Transverse colon (tissue), 4 donors: ENCODE results near the gene SRSF5.

Experiments used
- EP300 ChIP-seq: sonication (generic); formaldehyde crosslinking; IDR thresholded peaks from one replicate; pipeline ENCODE4 v1.6.1; 2017; ENCODE audit warnings: antibody characterized with exemption, low read depth
- POLR2A ChIP-seq: fragments of 450-650 bp; IDR thresholded peaks from one replicate; pipeline ENCODE4 v1.6.1; 2016; ENCODE audit warnings: antibody characterized with exemption, mild to moderate bottlenecking, moderate library complexity
- POLR2AphosphoS5 ChIP-seq, 3 donors: sonication (generic); formaldehyde crosslinking; IDR thresholded peaks; one replicate each; pipeline ENCODE4 v1.6.1; 2016; ENCODE audit warnings: antibody characterized with exemption in 3 of 3
- TF ChIP-seq, protein P1 (sequence below), 5 experiments: fragments of 200-600 bp in 3 of 5; fragments of 450-650 bp in 2 of 5; sonication (generic) in 3 of 5; IDR thresholded peaks; 1 replicate in 2 of 5; 2 replicates in 3 of 5; pipeline ENCODE4 v1.5.1; 2016 to 2017; ENCODE audit warnings: antibody characterized with exemption in 5 of 5, inconsistent platforms in 3 of 5, mild to moderate bottlenecking in 2 of 5, moderate library complexity in 1 of 5

DNA sequence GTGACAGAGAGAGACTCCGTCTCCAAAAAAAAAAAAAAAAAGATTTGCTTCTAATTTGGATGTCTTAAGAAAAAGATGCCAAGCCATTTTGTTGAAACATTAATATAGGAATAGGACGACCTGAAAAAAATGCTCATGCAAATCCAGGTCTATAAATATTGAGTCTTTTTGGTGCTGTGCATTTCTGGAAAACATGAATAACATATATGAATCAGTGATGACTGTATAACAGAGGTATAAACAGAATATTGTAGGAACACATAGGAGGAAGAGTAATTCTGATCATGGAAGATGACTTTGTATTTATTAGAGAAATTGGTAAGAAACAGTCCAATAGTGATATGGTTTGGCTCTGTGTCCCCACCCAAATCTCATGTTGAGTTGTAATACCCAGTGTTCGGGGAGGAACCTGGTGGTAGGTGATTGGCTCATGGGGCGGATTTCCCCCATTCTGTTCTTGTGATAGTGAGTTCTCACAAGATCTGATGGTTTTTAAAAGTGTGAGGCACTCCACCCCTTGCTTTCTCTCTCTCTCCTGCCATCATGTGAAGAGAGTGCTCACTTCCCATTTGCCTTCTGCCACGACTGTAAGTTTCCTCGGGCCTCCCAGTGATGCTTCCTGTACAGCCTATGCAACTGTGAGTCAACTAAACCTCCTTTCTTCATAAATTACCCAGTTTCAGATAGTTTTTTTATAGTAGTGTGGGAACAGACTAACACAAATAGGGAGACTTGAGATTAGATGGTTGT, 3.0 kb upstream of the SRSF5 start:
- no peak for TF ChIP-seq POLR2A
- TF ChIP-seq, protein P1, sequence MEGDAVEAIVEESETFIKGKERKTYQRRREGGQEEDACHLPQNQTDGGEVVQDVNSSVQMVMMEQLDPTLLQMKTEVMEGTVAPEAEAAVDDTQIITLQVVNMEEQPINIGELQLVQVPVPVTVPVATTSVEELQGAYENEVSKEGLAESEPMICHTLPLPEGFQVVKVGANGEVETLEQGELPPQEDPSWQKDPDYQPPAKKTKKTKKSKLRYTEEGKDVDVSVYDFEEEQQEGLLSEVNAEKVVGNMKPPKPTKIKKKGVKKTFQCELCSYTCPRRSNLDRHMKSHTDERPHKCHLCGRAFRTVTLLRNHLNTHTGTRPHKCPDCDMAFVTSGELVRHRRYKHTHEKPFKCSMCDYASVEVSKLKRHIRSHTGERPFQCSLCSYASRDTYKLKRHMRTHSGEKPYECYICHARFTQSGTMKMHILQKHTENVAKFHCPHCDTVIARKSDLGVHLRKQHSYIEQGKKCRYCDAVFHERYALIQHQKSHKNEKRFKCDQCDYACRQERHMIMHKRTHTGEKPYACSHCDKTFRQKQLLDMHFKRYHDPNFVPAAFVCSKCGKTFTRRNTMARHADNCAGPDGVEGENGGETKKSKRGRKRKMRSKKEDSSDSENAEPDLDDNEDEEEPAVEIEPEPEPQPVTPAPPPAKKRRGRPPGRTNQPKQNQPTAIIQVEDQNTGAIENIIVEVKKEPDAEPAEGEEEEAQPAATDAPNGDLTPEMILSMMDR (IDR thresholded peaks at IDR 0.05), result no peak
- no peak for TF ChIP-seq EP300
- no peak for TF ChIP-seq POLR2AphosphoS5 (IDR thresholded peaks at IDR 0.05)
